GM12872 (cell line): ENCODE data around the gene MNX1.
A peak's percentile ranks its signal among the peaks of the same experiment; 100 is the strongest.

Experiments used
- CTCF ChIP-seq: IDR thresholded peaks from 3 replicates; pipeline ENCODE4 v1.5.1; 2011; ENCODE audit warnings: low read depth, mild to moderate bottlenecking, low read length, moderate library complexity; ENCODE audit not compliant: insufficient read depth

The MNX1 gene

GRCh38 chr7:156984174-156984891 lies 26.1 kb downstream of the MNX1 start:
- TF ChIP-seq CTCF, result no peak

GRCh38 chr7:156979711-156980110 lies 30.8 kb downstream of the MNX1 start:
- TF ChIP-seq CTCF, result no peak

- TF ChIP-seq CTCF, result no peak
These were observed 31.4 kb downstream of the MNX1 start for GRCh38 chr7:156979007-156979606.

- TF ChIP-seq CTCF, result no peak
These were observed 34.8 kb downstream of the MNX1 start for GRCh38 chr7:156975620-156976019.

- peak; percentile 19; the same call in 1 of the 3 replicates for TF ChIP-seq CTCF
These were observed 40.5 kb downstream of the MNX1 start for GRCh38 chr7:156969972-156970420.

- no peak for TF ChIP-seq CTCF
These were observed 42.3 kb downstream of the MNX1 start for GRCh38 chr7:156968183-156968582.

- no peak for TF ChIP-seq CTCF
These were observed 44.1 kb downstream of the MNX1 start for GRCh38 chr7:156966387-156966786.
